ENCODE results near the gene FAAH. TPM values are rescaled to one million over a fixed set of nuclear protein-coding genes. Genes with fewer than 3 reads are reported as not detected.

The FAAH gene
- total RNA-seq, 1 experiment from 2014 or later: 38.6 TPM

DNA sequence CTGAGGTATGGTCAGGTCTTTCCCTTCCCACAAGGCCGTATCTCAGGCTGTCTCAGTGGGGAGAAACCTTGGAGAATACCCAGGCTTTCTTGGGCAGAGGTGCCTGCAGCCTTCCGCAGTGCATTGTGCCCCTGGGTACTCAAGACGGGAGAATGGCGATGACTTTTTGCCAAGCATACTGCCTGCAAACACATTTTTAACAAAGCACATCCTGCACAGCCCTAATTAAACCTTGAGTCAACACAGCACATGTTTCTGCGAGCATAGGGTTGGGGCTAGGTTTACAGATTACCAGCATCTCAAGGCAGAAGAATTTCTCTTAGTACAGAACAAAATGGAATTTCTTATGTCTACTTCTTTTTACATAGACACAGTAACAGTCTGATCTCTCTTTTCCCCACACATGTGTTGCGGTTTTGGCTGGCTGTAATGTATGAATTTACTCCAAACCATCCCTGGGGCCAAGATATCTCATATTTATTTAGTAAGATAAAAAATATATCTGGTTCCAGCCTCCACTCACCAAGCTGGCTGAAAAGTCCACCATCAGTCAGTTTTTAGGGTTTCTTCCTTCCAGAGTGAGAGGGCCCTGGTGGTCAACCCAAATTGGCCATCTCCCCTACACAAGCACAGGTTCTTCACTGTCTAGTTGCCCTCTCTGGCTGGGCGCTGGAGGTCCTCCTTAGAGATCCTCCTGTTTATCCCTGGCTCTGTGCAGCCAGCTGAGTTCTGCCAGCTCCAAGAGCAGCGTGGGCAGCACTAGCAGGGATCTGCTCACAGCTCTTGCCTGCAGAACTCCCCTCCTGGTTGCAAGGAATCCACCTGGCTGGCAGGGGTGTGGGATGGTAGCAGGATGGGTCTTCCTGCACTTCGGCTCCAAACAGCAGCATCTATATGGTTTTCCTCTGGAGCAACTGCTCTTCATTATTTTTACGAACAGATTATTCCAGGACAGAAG lies 2.6 kb downstream of the FAAH start (continued):
- TF ChIP-seq HMGA2 (CRISPR knock-in tag; IDR thresholded peaks at IDR 0.05) (no peak), TP53 (CRISPR knock-in tag; IDR thresholded peaks at IDR 0.05) (no peak), ZNF317 (CRISPR knock-in tag; IDR thresholded peaks at IDR 0.05; ENCODE audit: borderline replicate concordance, low read depth) (no peak)
- TF ChIP-seq, protein P1, sequence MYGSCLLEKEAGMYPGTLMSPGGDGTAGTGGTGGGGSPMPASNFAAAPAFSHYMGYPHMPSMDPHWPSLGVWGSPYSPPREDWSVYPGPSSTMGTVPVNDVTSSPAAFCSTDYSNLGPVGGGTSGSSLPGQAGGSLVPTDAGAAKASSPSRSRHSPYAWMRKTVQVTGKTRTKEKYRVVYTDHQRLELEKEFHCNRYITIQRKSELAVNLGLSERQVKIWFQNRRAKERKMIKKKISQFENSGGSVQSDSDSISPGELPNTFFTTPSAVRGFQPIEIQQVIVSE (CRISPR knock-in tag; IDR thresholded peaks at IDR 0.05; ENCODE audit: borderline replicate concordance): no peak

DNA sequence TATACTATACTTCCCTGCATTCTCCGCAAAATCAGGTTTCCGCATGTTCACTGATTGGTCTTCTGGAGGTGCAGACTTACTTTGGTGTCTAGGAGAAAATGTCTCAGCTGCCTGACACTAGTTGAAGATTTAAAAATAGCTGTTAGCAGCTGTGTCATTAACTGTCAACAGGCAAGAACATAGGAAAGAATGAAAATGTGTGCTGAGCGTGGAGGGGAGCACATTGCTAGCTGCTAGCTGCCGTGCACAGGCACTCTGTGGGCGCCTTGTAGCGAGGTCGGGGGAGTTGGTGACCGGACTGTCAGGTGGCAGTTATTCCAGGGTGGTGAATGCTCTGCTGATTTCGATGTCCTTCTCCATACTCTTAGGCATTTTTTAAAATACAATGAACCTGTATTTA lies 5.2 kb downstream of the FAAH start:
- H3K4me1 Mint-ChIP-seq: peaks cover 45% of the 10 kb centered on the region
- no peaks in the 10 kb centered on the region for H3K9me3 Mint-ChIP-seq
- no peak overlapping the region for H3K27ac Mint-ChIP-seq
- peaks cover 14% of the 10 kb centered on the region for H3K27me3 Mint-ChIP-seq (ENCODE audit: low read depth)
- DNase-seq (ENCODE audit: low spot score) (no peak), ATAC-seq (no peak)
- TF ChIP-seq, protein P1 (CRISPR knock-in tag; IDR thresholded peaks at IDR 0.05; ENCODE audit: borderline replicate concordance): no peak
- TF ChIP-seq, protein P2, sequence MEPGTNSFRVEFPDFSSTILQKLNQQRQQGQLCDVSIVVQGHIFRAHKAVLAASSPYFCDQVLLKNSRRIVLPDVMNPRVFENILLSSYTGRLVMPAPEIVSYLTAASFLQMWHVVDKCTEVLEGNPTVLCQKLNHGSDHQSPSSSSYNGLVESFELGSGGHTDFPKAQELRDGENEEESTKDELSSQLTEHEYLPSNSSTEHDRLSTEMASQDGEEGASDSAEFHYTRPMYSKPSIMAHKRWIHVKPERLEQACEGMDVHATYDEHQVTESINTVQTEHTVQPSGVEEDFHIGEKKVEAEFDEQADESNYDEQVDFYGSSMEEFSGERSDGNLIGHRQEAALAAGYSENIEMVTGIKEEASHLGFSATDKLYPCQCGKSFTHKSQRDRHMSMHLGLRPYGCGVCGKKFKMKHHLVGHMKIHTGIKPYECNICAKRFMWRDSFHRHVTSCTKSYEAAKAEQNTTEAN (CRISPR knock-in tag; IDR thresholded peaks at IDR 0.05): no peak
- TF ChIP-seq ZNF317 (CRISPR knock-in tag; IDR thresholded peaks at IDR 0.05; ENCODE audit: borderline replicate concordance, low read depth) (no peak), HMGA2 (CRISPR knock-in tag; IDR thresholded peaks at IDR 0.05) (no peak), NFYB (CRISPR knock-in tag; conservative IDR thresholded peaks at IDR 0.05; ENCODE audit: low read depth) (no peak), ZBTB21 (CRISPR knock-in tag; IDR thresholded peaks at IDR 0.05; ENCODE audit: borderline replicate concordance) (no peak), EMX1 (CRISPR knock-in tag; IDR thresholded peaks at IDR 0.05) (no peak), MXD4 (CRISPR knock-in tag; IDR thresholded peaks at IDR 0.05; ENCODE audit: borderline replicate concordance) (no peak), ZNF121 (CRISPR knock-in tag; IDR thresholded peaks at IDR 0.05) (no peak), SMAD4 (CRISPR knock-in tag; IDR thresholded peaks at IDR 0.05) (no peak), ELF4 (CRISPR knock-in tag; IDR thresholded peaks at IDR 0.05; ENCODE audit: low read depth) (no peak)
- TF ChIP-seq, protein P3, sequence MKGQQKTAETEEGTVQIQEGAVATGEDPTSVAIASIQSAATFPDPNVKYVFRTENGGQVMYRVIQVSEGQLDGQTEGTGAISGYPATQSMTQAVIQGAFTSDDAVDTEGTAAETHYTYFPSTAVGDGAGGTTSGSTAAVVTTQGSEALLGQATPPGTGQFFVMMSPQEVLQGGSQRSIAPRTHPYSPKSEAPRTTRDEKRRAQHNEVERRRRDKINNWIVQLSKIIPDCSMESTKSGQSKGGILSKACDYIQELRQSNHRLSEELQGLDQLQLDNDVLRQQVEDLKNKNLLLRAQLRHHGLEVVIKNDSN (CRISPR knock-in tag; IDR thresholded peaks at IDR 0.05): no peak
- TF ChIP-seq, protein P4, sequence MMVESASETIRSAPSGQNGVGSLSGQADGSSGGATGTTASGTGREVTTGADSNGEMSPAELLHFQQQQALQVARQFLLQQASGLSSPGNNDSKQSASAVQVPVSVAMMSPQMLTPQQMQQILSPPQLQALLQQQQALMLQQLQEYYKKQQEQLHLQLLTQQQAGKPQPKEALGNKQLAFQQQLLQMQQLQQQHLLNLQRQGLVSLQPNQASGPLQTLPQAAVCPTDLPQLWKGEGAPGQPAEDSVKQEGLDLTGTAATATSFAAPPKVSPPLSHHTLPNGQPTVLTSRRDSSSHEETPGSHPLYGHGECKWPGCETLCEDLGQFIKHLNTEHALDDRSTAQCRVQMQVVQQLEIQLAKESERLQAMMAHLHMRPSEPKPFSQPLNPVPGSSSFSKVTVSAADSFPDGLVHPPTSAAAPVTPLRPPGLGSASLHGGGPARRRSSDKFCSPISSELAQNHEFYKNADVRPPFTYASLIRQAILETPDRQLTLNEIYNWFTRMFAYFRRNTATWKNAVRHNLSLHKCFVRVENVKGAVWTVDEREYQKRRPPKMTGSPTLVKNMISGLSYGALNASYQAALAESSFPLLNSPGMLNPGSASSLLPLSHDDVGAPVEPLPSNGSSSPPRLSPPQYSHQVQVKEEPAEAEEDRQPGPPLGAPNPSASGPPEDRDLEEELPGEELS (CRISPR knock-in tag; IDR thresholded peaks at IDR 0.05): no peak
- TF ChIP-seq, protein P5, sequence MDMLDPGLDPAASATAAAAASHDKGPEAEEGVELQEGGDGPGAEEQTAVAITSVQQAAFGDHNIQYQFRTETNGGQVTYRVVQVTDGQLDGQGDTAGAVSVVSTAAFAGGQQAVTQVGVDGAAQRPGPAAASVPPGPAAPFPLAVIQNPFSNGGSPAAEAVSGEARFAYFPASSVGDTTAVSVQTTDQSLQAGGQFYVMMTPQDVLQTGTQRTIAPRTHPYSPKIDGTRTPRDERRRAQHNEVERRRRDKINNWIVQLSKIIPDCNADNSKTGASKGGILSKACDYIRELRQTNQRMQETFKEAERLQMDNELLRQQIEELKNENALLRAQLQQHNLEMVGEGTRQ (CRISPR knock-in tag; IDR thresholded peaks at IDR 0.05): no peak
- TF ChIP-seq, protein P6, sequence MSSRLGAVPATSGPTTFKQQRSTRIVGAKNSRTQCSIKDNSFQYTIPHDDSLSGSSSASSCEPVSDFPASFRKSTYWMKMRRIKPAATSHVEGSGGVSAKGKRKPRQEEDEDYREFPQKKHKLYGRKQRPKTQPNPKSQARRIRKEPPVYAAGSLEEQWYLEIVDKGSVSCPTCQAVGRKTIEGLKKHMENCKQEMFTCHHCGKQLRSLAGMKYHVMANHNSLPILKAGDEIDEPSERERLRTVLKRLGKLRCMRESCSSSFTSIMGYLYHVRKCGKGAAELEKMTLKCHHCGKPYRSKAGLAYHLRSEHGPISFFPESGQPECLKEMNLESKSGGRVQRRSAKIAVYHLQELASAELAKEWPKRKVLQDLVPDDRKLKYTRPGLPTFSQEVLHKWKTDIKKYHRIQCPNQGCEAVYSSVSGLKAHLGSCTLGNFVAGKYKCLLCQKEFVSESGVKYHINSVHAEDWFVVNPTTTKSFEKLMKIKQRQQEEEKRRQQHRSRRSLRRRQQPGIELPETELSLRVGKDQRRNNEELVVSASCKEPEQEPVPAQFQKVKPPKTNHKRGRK (CRISPR knock-in tag; IDR thresholded peaks at IDR 0.05; ENCODE audit: borderline replicate concordance): no peak
- H3K36me3 Mint-ChIP-seq: no peaks in the 10 kb centered on the region
- no peak overlapping the region for H3K4me3 Mint-ChIP-seq
- CTCF ChIA-PET: interaction anchor here (0.7 to 3.1 kb wide), 3 partner anchors 14 to 48 kb away, joined by 3 to 14 read pairs (median 5); no protein-coding TSS in a partner anchor
- POLR2A ChIA-PET: no interaction called here

Measured in WTC11 (cell line).